Small intestine (tissue), 7 donors: ENCODE data around the gene TMEM196. TPM values are rescaled to one million over a fixed set of nuclear protein-coding genes. Genes with fewer than 3 reads are reported as not detected.
"Not testable (repeated sequence)": the region's sequence is repeated elsewhere in the genome, so short reads cannot be mapped to it uniquely, and the experiment has no call there.

ENCODE experiments used
- DNase-seq, 2 donors: peaks; one replicate each; pipeline versions ENCODE4 v3.0.0 to v3.0.0-alpha.2; 2013
- FAIRE-seq: peaks from 2 replicates; lab custom pipeline; 2012; peaks lifted over from hg19 to GRCh38; lab: Jason Lieb, UNC
- H3K27ac ChIP-seq, 3 donors: one replicate each; pipeline ENCODE4 v1.5.1; 2013; ENCODE audit warnings: low read length in 2 of 3, mild to moderate bottlenecking in 2 of 3, control low read depth in 1 of 3, inconsistent platforms in 1 of 3, low read depth in 1 of 3, moderate library complexity in 1 of 3
- H3K27me3 ChIP-seq, 3 donors: one replicate each; pipeline ENCODE4 v1.6.1; 2013; ENCODE audit warnings: low read length in 3 of 3, inconsistent platforms in 1 of 3; ENCODE audit not compliant: control insufficient read depth in 3 of 3, insufficient read depth in 3 of 3
- H3K36me3 ChIP-seq, 3 donors: one replicate each; pipeline ENCODE4 v1.6.1; 2013; ENCODE audit warnings: low read length in 3 of 3, inconsistent platforms in 1 of 3, low read depth in 1 of 3, mild to moderate bottlenecking in 1 of 3, moderate library complexity in 1 of 3; ENCODE audit not compliant: control insufficient read depth in 3 of 3, insufficient read depth in 2 of 3
- H3K4me1 ChIP-seq, 3 donors: one replicate each; pipeline ENCODE4 v1.6.1; 2013; ENCODE audit warnings: low read length in 2 of 3, inconsistent platforms in 1 of 3, low read depth in 1 of 3, mild to moderate bottlenecking in 1 of 3, moderate library complexity in 1 of 3; ENCODE audit not compliant: control insufficient read depth in 3 of 3, insufficient read depth in 2 of 3
- H3K4me3 ChIP-seq, 3 donors: one replicate each; pipeline ENCODE4 v1.5.1; 2013; ENCODE audit warnings: low read length in 3 of 3, control low read depth in 1 of 3, inconsistent platforms in 1 of 3, low read depth in 1 of 3, mild to moderate bottlenecking in 1 of 3, moderate library complexity in 1 of 3
- H3K9me3 ChIP-seq, 2 donors: one replicate each; pipeline ENCODE4 v1.6.1; 2013; ENCODE audit warnings: low read depth in 1 of 2, low read length in 1 of 2; ENCODE audit not compliant: control insufficient read depth in 2 of 2, insufficient read depth in 1 of 2
- WGBS, 3 donors: extraction: QIAGEN DNeasy Blood & Tissue Kit; methylation state at CpG; one replicate each; pipeline ENCODE4 v1.1.7; 2013; 5-methylcytosine and 5-hydroxymethylcytosine counted together
- polyA plus RNA-seq, 4 donors: library from polyadenylated mRNA; stranded (reverse) in 3 of 4; unstranded in 1 of 4; fragments of 200-250 nt in 3 of 4; fragments of 120-200 nt in 1 of 4; gene quantifications; one replicate each; pipeline versions ENCODE4 v1.2.1 to v1.2.3, GENCODE V29; 2013
- donor health status: healthy with polysubstance abuse.
- donor health status: control.
- donor health status: control.
- donor health status: Bipolar disorder and iron deficiency.
- donor health status: healthy.

TMEM196 gene
- polyA plus RNA-seq, 4 donors = 0.09 to 0.22 TPM; not detected in 2

DNA sequence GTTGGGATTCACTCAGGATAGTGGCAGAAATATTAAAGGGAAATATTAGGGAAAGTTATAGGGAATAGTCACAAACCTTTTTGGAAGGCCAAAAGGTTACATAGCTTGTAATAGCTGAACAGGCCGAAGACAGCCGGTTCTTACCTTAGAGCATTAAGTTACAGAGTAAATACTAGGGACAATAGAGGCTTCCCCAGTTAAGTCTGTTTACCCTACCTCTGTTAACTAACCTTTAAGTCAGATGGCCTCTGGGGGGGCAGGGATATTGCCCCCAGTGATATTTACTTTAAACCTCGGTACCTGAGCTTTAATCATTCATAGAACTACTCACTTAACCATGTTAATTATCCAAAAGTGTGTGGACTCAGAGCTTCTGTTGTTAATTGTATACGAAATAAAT lies 71.9 kb downstream of the TMEM196 start:
- Histone ChIP-seq H3K9me3 (no peaks in the 10 kb centered on the region), H3K4me1 (no peaks in the 10 kb centered on the region), H3K4me3 (no peak overlapping the region), H3K36me3 (peaks cover 3 to 7% (median 4%) of the 10 kb centered on the region in 3 donors), H3K27me3 (no peaks in the 10 kb centered on the region), H3K27ac (no peak overlapping the region)
- DNase-seq = no peak
- FAIRE-seq = no peak
- WGBS, 3 donors = 85 to 91% (median 89%) methylated on average over 4 of the region's 4 CpGs

DNA sequence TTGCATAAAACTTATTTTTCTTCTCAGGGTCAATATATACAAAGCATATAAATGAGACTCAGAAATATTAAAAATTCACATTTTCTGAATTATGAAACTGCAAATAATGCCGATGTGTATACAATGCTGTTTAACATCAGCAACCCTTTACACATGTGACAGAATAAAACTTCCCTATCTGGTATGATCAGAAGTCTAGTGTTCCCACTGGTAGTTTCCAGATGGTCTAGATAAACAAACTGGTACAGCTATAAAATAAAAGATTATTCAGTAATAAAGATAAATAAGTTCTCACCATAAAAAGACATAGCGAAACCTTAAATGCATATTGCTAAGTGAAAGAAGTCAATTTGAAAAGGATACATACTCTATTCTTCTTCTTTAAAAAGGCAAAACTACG lies 72.5 kb downstream of the TMEM196 start:
- WGBS, 3 donors = 77 to 90% (median 85%) methylated on average over 3 of the region's 3 CpGs
- DNase-seq = no peak
- H3K27me3 ChIP-seq = no peaks in the 10 kb centered on the region
- H3K36me3 ChIP-seq = peaks cover 3 to 7% (median 4%) of the 10 kb centered on the region in 3 donors
- no peaks in the 10 kb centered on the region for H3K4me1 ChIP-seq
- no peaks in the 10 kb centered on the region for H3K9me3 ChIP-seq
- no peak overlapping the region for H3K27ac ChIP-seq
- H3K4me3 ChIP-seq = no peak overlapping the region
- FAIRE-seq = no peak

DNA sequence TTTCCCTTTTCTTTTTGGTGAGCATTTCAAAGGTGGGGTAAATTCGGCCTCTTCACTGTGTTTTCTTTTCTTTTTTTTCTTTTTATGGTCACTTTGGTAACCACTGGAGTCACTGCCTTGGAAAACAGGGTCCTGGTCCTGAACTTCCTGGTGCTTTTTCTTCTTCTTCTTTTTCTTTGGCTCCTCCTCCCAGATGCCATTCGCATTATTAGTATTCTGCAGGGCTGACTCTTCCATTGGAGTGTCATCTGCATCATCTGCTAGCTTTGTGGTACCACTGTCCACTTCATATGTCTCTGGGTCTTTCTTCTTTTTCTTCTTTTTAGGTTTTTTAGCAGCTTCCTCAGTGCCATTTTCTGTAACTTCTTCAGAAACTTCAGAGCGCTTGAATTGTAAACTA lies 75.1 kb downstream of the TMEM196 start:
- WGBS, 3 donors = 89 to 95% (median 92%) methylated on average over 3 of the region's 3 CpGs
- DNase-seq = no peak
- H3K36me3 ChIP-seq = peaks cover 3 to 4% (median 3%) of the 10 kb centered on the region in 3 donors
- H3K27ac ChIP-seq = no peak overlapping the region
- no peaks in the 10 kb centered on the region for H3K4me1 ChIP-seq
- FAIRE-seq = no peak
- H3K27me3 ChIP-seq = no peaks in the 10 kb centered on the region
- no peak overlapping the region for H3K4me3 ChIP-seq
- H3K9me3 ChIP-seq = no peaks in the 10 kb centered on the region

DNA sequence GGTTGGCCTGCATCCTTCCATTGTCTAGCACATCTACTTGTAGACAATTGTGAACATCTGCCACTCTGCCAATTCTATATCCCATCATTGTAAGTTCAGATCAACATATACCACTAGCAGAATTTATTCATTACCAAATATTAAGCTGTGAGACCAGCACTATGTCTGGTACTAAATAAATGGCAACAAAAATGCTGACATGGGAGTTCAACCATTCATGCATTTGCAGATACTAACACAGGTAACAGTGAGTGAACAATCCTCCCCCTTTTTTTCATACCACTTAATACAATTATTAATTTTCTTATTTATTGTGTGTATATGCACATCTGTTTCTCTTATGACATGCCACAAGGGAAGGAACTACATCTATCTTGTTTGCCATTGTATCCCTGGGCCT lies 76.5 kb downstream of the TMEM196 start:
- H3K4me3 ChIP-seq = no peak overlapping the region
- peaks cover 3 to 4% (median 3%) of the 10 kb centered on the region in 3 donors for H3K36me3 ChIP-seq
- no peaks in the 10 kb centered on the region for H3K9me3 ChIP-seq
- FAIRE-seq (no peak), DNase-seq (no peak)
- no peak overlapping the region for H3K27ac ChIP-seq
- no peaks in the 10 kb centered on the region for H3K4me1 ChIP-seq
- no peaks in the 10 kb centered on the region for H3K27me3 ChIP-seq

DNA sequence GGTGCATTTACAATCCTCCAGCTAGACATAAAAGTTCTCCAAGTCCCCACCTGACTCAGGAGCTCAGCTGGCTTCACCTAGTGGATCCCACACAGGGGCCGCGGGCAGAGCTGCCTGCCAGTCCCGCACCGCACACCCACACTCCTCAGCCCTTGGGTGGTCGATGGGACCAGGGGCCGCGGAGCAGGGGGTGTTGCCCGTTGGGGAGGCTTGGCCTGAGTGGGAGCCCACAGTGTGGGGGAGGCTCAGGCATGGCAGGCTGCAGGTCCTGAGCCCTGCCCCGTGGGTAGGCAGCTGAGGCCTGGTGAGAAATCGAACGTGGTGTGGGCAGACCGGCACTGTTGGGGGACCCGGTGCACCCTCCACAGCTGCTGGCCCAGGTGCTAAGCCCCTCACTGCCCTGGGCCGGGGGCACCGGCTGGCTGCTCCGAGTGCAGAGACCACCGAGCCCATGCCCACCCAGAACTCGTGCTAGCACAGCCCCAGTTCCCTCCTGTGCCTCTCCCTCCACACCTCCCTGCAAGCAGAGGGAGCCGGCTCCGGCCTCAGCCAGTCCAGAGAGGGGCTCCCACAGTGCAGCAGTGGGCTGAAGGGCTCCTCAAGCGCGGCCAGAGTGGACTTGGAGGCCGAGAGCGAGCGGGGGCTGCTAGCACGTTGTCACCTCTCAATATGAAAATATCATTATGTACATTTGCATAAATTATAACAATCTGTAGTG lies 81.1 kb downstream of the TMEM196 start:
- WGBS, 3 donors = 94 to 97% (median 94%) methylated on average over 22 to 26 of the region's 26 CpGs
- Histone ChIP-seq H3K27me3 (no peaks in the 10 kb centered on the region), H3K9me3 (peaks cover 0 to 6% of the 10 kb centered on the region in 2 donors), H3K36me3 (no peaks in the 10 kb centered on the region), H3K4me3 (no peak overlapping the region), H3K27ac (no peak overlapping the region), H3K4me1 (no peaks in the 10 kb centered on the region)
- DNase-seq (no peak), FAIRE-seq (no peak)

DNA sequence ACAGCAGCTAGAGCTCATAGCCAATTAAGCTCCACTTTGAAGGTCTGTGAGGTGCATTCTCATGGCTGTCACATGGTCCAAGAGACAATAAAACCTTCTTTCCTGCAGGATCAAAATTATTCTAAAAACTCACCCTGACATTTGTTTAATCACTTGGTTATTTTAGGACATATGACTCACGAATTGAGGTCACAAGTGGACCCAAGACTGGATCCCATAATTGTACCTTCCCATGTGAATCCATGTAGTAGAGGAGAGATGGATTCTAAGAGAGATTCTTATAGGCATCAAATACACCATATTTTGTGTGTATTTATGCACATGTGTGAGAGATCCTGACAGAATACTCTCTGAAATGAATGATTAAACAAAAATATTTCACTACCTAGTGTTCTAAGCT lies 82.7 kb downstream of the TMEM196 start:
- whole genome bisulfite sequencing, 3 donors = 61 to 76% (median 66%) methylated on average over 1 of the region's 1 CpG
- H3K27me3 ChIP-seq = no peaks in the 10 kb centered on the region
- no peak overlapping the region for H3K4me3 ChIP-seq
- H3K4me1 ChIP-seq = no peaks in the 10 kb centered on the region
- no peaks in the 10 kb centered on the region for H3K36me3 ChIP-seq
- DNase-seq (no peak), FAIRE-seq (no peak)
- no peak overlapping the region for H3K27ac ChIP-seq
- H3K9me3 ChIP-seq = peaks cover 0 to 6% of the 10 kb centered on the region in 2 donors

DNA sequence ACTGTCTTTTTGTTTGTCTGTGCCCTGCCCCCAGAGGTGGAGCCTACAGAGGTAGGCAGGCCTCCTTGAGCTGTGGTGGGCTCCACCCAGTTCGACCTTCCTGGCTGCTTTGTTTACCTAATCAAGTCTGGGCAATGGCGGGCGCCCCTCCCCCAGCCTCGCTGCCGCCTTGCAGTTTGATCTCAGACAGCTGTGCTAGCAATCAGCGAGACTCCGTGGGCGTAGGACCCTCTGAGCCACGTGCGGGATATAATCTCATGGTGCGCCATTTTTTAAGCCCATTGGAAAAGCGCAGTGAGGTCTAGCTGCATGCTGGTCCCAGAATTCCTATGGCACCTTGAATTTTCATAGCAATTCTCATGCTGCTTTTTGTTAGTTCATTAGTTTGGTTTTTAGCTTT lies 84.3 kb downstream of the TMEM196 start:
- not testable (repeated sequence) for FAIRE-seq, H3K36me3 ChIP-seq, H3K27ac ChIP-seq, DNase-seq, H3K9me3 ChIP-seq, H3K4me3 ChIP-seq, H3K27me3 ChIP-seq, H3K4me1 ChIP-seq
- WGBS, 3 donors = 66 to 73% (median 69%) methylated on average over 12 of the region's 12 CpGs

DNA sequence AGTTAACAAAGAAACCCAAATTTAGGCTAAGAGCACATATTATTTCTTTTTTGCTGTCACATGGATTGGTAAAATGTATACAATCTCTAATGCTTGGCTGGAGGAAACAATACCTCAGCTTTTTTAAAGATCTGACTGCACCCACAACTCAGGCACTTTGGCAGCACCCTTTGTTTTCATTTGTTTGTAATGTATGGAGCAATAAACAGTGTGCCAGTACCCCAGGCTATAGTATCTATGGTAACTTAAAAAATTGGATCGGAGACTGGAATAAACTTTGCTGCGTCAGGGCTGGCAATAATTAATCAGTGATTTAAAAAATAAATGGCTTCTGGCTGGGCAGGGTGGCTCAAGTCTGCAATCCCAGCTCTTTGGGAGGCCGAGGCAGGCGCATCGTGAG lies 91.8 kb downstream of the TMEM196 start:
- Histone ChIP-seq H3K27me3 (no peaks in the 10 kb centered on the region), H3K27ac (no peak overlapping the region), H3K4me3 (no peak overlapping the region), H3K4me1 (no peaks in the 10 kb centered on the region), H3K9me3 (no peaks in the 10 kb centered on the region), H3K36me3 (no peaks in the 10 kb centered on the region)
- DNase-seq (no peak), FAIRE-seq (no peak)
- WGBS, 3 donors = 87 to 90% (median 89%) methylated on average over 5 of the region's 5 CpGs

DNA sequence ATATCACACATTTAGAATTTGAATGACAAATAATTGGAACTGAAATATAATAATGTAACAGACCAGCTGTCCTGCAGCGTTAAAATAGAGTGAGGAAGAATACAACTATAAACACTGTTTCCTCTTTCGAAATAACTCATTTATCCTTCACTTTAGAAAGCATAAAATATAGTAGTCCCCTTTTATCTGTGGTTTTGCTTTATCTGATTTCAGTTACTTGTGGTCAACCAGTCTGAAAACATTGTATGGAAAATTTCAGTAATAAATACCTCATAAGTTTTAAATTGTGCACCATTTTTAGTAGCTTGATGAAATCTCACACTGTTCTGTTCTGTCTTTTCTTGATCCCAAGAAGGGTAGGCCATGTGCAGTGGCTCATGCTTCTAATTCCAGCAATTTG lies 96.2 kb downstream of the TMEM196 start:
- H3K27me3 ChIP-seq = no peaks in the 10 kb centered on the region
- no peaks in the 10 kb centered on the region for H3K4me1 ChIP-seq
- FAIRE-seq (no peak), DNase-seq (no peak)
- WGBS, 3 donors = 22 to 69% (median 50%) methylated on average over 2 of the region's 2 CpGs
- no peak overlapping the region for H3K4me3 ChIP-seq
- no peaks in the 10 kb centered on the region for H3K9me3 ChIP-seq
- no peaks in the 10 kb centered on the region for H3K36me3 ChIP-seq
- no peak overlapping the region for H3K27ac ChIP-seq
